Activated naive CD4-positive, alpha-beta T cell treated with anti-CD3 and anti-CD28 coated beads for 36 hours (primary cell): Measurements from ENCODE around the gene NHEJ1. TPM values are rescaled to one million over a fixed set of nuclear protein-coding genes. Genes with fewer than 3 reads are reported as not detected.
A peak's percentile ranks its signal among the peaks of the same experiment; 100 is the strongest.

Experiments
- CTCF ChIA-PET: fragments of 350-600 bp; sonication (Branson Sonifier 250); formaldehyde crosslinking; loops from one replicate; lab custom pipeline; 2021; ENCODE audit warnings: antibody characterized with exemption; lab: Charles Lee
- DNase-seq: peaks from one replicate; pipeline ENCODE4 v3.0.0-alpha.2; 2020
- H3K27ac Mint-ChIP-seq: one replicate; pipeline ENCODE4 v1.8.0; 2021; ENCODE audit warnings: mild to moderate bottlenecking, mixed read lengths
- H3K27me3 Mint-ChIP-seq: one replicate; pipeline ENCODE4 v1.8.0; 2021; ENCODE audit warnings: low read depth, mixed read lengths
- H3K36me3 Mint-ChIP-seq: one replicate; pipeline ENCODE4 v1.8.0; 2021; ENCODE audit warnings: low read depth, mixed read lengths
- H3K4me1 Mint-ChIP-seq: one replicate; pipeline ENCODE4 v1.8.0; 2021; ENCODE audit warnings: low read depth, mixed read lengths
- H3K4me3 Mint-ChIP-seq: one replicate; pipeline ENCODE4 v1.8.0; 2021; ENCODE audit warnings: mild to moderate bottlenecking, moderate library complexity, mixed read lengths
- H3K9me3 Mint-ChIP-seq: one replicate; pipeline ENCODE4 v1.8.0; 2021; ENCODE audit warnings: mixed read lengths
- intact Hi-C: fragments of 100-400 bp; cut with micrococcal nuclease; formaldehyde crosslinking; loops from one replicate; pipeline ENCODE4 v1.15.1; 2023
- total RNA-seq, 2 experiments: library from RNA; stranded (reverse); gene quantifications; one replicate each; pipeline ENCODE4 v1.2.3, GENCODE V29; 2021

Gene NHEJ1
- total RNA-seq, 2 experiments from 2014 or later = 24.4 to 26.6 TPM

DNA sequence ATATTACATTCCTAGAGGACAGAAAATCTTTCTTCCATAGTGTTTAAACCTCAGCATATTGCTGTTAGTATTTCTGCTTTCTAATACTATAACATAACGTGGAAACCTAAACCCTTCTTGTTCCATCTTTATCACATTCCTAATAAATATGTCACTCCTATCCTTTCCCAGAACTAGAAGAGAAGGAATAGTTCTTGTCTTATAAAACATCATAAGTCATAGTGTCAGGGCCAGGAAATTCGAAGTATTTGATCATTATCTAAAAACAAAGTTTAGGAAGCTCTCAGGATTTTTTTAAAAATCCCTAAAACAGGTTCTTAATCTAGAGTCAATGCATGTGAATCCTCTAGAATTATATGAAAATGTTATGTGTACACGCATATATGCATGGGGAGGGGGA is 2.0 kb downstream of the NHEJ1 start:
- no peak overlapping the region for H3K4me3 Mint-ChIP-seq
- H3K27ac Mint-ChIP-seq = no peak overlapping the region
- CTCF ChIA-PET = interaction anchor here (0.5 to 10.8 kb wide), 22 partner anchors 8 to 295 kb away, joined by 3 to 118 read pairs (median 5); partner anchors contain the start of genes CNPPD1, DNAJB2, IHH and SLC23A3
- H3K4me1 Mint-ChIP-seq = peaks cover 13% of the 10 kb centered on the region
- intact Hi-C loops = loop anchor here (5.0 kb wide), 1 partner anchor 306 kb away; no protein-coding TSS in a partner anchor
- no peak for DNase-seq
- peaks cover 4% of the 10 kb centered on the region for H3K36me3 Mint-ChIP-seq
- H3K9me3 Mint-ChIP-seq = no peaks in the 10 kb centered on the region
- H3K27me3 Mint-ChIP-seq = no peaks in the 10 kb centered on the region

- DNase-seq = no peak
- no peaks in the 10 kb centered on the region for H3K27me3 Mint-ChIP-seq
- intact Hi-C loops = loop anchor here (5.0 kb wide), 1 partner anchor 306 kb away; no protein-coding TSS in a partner anchor
- H3K4me1 Mint-ChIP-seq = peaks cover 13% of the 10 kb centered on the region
- H3K9me3 Mint-ChIP-seq = no peaks in the 10 kb centered on the region
- peaks cover 5% of the 10 kb centered on the region for H3K36me3 Mint-ChIP-seq
- H3K27ac Mint-ChIP-seq = no peak overlapping the region
- CTCF ChIA-PET = interaction anchor here (0.6 to 10.8 kb wide), 17 partner anchors 8 to 295 kb away, joined by 3 to 118 read pairs (median 5); partner anchors contain the start of genes CNPPD1, DNAJB2, IHH and SLC23A3
- no peak overlapping the region for H3K4me3 Mint-ChIP-seq
These were observed 2.6 kb downstream of the NHEJ1 start for GRCh38 chr2:219158025-219158424.

- intact Hi-C loops = loop anchor here (5.0 kb wide), 1 partner anchor 305 kb away; no protein-coding TSS in a partner anchor
- Mint-ChIP-seq H3K4me3 (no peak overlapping the region), H3K27ac (no peak overlapping the region)
These were observed 3.2 kb downstream of the NHEJ1 start for GRCh38 chr2:219157396-219157795.

DNA sequence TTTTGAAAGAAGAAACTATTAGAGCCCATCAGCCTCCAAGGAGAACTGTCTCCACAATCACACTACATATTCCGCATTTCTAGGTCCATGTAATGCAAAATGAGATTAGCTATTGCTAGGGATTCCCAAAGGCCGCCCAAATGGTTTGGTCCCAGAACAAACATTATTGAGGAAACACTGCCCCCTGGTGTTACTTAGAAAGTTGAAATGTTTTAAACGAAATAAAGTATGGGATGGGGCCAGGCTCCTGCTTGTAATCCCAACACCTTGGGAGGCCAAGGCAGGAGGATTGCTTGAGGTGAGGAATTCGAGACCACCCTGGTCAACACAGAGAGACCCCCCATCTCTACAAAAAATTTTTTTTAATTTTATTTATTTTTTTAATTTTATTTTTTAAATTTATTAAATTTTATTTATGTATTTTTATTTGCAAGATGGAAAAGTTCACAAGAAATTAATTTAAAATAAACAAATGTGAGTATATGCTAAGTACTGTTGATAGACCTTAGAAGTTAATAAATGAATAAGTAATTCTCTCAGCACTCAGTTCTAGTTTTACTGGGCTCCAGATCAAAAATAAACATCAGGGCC is 5.5 kb downstream of the NHEJ1 start:
- Mint-ChIP-seq H3K27me3 (no peaks in the 10 kb centered on the region), H3K36me3 (peaks cover 5% of the 10 kb centered on the region), H3K9me3 (no peaks in the 10 kb centered on the region), H3K4me3 (no peak overlapping the region), H3K4me1 (peaks cover 7% of the 10 kb centered on the region), H3K27ac (no peak overlapping the region)
- intact Hi-C loops = loop anchor here (1.0 to 5.0 kb wide), 3 partner anchors 97 to 303 kb away; no protein-coding TSS in a partner anchor
- CTCF ChIA-PET = interaction anchor here (0.5 to 10.8 kb wide), 35 partner anchors 9 to 279 kb away, joined by 3 to 118 read pairs (median 4); partner anchors contain the start of genes CFAP65 and IHH
- DNase-seq = peak; percentile 40

More at GRCh38 chr2:219157396-219157795, 3.2 kb downstream of the NHEJ1 start:
- H3K36me3 Mint-ChIP-seq = peaks cover 5% of the 10 kb centered on the region
- CTCF ChIA-PET = interaction anchor here (0.6 to 10.8 kb wide), 17 partner anchors 8 to 198 kb away, joined by 3 to 118 read pairs (median 3); partner anchors contain the start of genes CNPPD1, IHH and SLC23A3
- peaks cover 13% of the 10 kb centered on the region for H3K4me1 Mint-ChIP-seq
- no peak for DNase-seq
- H3K27me3 Mint-ChIP-seq = no peaks in the 10 kb centered on the region
- no peaks in the 10 kb centered on the region for H3K9me3 Mint-ChIP-seq

DNA sequence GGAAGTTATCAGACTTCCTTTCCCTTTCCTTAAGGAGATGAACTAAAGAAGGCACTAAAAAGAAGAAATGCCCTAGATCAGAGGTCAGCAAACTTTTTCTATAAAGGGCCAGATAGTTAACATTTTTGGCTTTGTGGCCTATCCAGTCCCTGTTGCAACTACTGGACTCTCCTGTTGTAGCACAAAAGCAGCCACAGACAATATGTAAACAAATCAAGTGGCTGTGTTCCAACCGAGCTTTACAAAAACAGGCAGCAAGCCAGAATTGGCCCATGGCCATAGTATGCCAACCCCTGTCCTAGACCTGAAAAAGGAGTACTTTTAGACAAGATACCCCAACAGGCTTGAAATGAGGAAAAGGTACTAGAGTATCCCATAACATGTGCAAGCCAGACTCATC is 10.9 kb downstream of the NHEJ1 start:
- no peak for DNase-seq
- Mint-ChIP-seq H3K27me3 (no peaks in the 10 kb centered on the region), H3K4me3 (no peak overlapping the region), H3K9me3 (no peaks in the 10 kb centered on the region), H3K36me3 (peaks cover 20% of the 10 kb centered on the region), H3K4me1 (no peaks in the 10 kb centered on the region), H3K27ac (no peak overlapping the region)
- CTCF ChIA-PET = interaction anchor here (0.8 to 2.1 kb wide), 3 partner anchors 10 to 146 kb away, joined by 3 to 6 read pairs (median 4); partner anchors contain the start of gene NHEJ1
- intact Hi-C loops = no loop called here

GRCh38 chr2:219142329-219142728 is 18.3 kb downstream of the NHEJ1 start:
- intact Hi-C loops = no loop called here
- no peak for DNase-seq
- Mint-ChIP-seq H3K9me3 (no peaks in the 10 kb centered on the region), H3K36me3 (peaks cover 36% of the 10 kb centered on the region), H3K4me3 (no peak overlapping the region), H3K4me1 (no peaks in the 10 kb centered on the region), H3K27ac (no peak overlapping the region), H3K27me3 (no peaks in the 10 kb centered on the region)
- CTCF ChIA-PET = interaction anchor here (0.7 to 1.8 kb wide), 4 partner anchors 21 to 211 kb away, joined by 3 to 4 read pairs (median 3); no protein-coding TSS in a partner anchor

DNA sequence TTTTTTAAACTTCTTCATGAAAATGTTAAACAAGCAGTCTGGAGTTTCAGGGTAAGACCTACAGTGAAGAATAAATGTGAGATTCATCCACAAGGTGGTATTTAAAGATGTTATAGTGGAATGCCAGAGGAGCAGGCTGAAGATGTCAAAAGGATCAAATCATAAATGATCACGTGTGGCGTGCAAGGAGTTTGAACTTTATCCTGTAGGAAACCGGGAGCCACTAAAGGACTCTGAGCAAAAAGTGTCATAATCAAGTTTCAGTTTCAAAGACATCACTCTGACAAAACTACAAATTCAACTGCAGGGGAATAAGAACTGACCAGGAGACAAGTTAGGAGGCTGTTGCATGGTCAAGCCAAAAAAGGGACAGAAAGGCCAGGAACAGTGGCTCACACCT is 19.9 kb downstream of the NHEJ1 start:
- intact Hi-C loops = no loop called here
- Mint-ChIP-seq H3K9me3 (no peaks in the 10 kb centered on the region), H3K36me3 (peaks cover 29% of the 10 kb centered on the region), H3K27ac (no peak overlapping the region), H3K4me3 (no peak overlapping the region), H3K27me3 (no peaks in the 10 kb centered on the region), H3K4me1 (no peaks in the 10 kb centered on the region)
- CTCF ChIA-PET = interaction anchor here (1.1 kb wide), 1 partner anchor 11 kb away, joined by 4 read pairs; no protein-coding TSS in a partner anchor
- DNase-seq = no peak

- Mint-ChIP-seq H3K9me3 (no peaks in the 10 kb centered on the region), H3K4me3 (no peak overlapping the region), H3K36me3 (peaks cover 3% of the 10 kb centered on the region), H3K27me3 (no peaks in the 10 kb centered on the region), H3K4me1 (no peaks in the 10 kb centered on the region), H3K27ac (no peak overlapping the region)
- intact Hi-C loops = no loop called here
- CTCF ChIA-PET = interaction anchor here (0.7 to 1.3 kb wide), 4 partner anchors 13 to 161 kb away, joined by 3 to 4 read pairs (median 4); no protein-coding TSS in a partner anchor
- DNase-seq = no peak
These were observed 26.6 kb downstream of the NHEJ1 start for GRCh38 chr2:219133976-219134375.

DNA sequence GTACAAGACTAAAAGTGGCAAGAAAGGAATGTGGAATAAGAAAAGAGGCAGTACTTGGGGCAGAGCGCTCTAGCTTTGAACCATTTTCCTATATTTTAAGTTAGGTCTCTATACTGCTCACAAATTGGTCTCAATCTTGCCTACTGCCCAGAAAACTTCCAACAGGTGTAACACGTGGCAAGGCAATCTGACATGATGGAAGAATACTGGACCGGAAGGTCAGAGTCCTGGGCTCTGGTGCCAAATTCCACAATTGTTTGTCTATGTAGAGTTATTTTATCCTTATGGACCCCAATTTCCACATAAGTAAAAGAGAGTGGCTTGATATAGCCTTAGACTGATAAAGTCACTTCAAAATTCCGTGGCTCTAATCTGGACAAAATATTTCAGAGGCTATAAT is 28.9 kb downstream of the NHEJ1 start:
- Mint-ChIP-seq H3K4me3 (no peak overlapping the region), H3K4me1 (no peaks in the 10 kb centered on the region), H3K36me3 (peaks cover 2% of the 10 kb centered on the region), H3K9me3 (no peaks in the 10 kb centered on the region), H3K27ac (no peak overlapping the region), H3K27me3 (no peaks in the 10 kb centered on the region)
- intact Hi-C loops = no loop called here
- DNase-seq = no peak
- CTCF ChIA-PET = interaction anchor here (0.8 to 1.4 kb wide), 3 partner anchors 12 to 152 kb away, joined by 3 to 4 read pairs (median 4); no protein-coding TSS in a partner anchor

GRCh38 chr2:219131327-219131726 is 29.3 kb downstream of the NHEJ1 start:
- CTCF ChIA-PET = interaction anchor here (1.1 to 4.2 kb wide), 3 partner anchors 12 to 151 kb away, joined by 3 to 19 read pairs (median 4); no protein-coding TSS in a partner anchor
- intact Hi-C loops = no loop called here
- peaks cover 2% of the 10 kb centered on the region for H3K36me3 Mint-ChIP-seq
- no peaks in the 10 kb centered on the region for H3K9me3 Mint-ChIP-seq
- no peaks in the 10 kb centered on the region for H3K27me3 Mint-ChIP-seq
- DNase-seq = no peak
- H3K4me3 Mint-ChIP-seq = no peak overlapping the region
- no peaks in the 10 kb centered on the region for H3K4me1 Mint-ChIP-seq
- no peak overlapping the region for H3K27ac Mint-ChIP-seq

GRCh38 chr2:219129589-219129988 is 31.0 kb downstream of the NHEJ1 start:
- CTCF ChIA-PET = interaction anchor here (0.7 to 4.2 kb wide), 3 partner anchors 10 to 27 kb away, joined by 3 to 19 read pairs (median 4); no protein-coding TSS in a partner anchor
- H3K27ac Mint-ChIP-seq = no peak overlapping the region

DNA sequence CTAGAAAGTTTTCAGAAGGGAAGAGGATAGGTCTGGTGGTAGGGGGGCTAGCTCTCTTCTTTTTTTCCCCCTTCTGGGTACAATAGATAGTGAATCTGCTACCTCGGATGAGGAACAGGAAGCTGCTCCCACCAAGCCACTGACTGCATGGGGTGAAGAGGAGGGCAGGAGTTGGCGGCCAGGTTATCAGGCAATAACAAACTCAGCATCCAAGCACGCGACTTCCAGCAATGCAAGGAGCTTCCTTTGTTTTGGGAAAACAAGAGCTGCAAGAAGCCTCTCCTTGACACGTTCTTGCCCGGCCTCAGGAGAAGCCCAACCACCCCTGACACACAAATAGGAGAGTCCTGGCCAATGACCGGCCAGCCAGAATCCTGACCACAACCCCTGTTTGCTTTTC is 32.2 kb downstream of the NHEJ1 start:
- DNase-seq = no peak
- H3K36me3 Mint-ChIP-seq = peaks cover 2% of the 10 kb centered on the region
- H3K27me3 Mint-ChIP-seq = no peaks in the 10 kb centered on the region
- no peaks in the 10 kb centered on the region for H3K9me3 Mint-ChIP-seq
- peaks cover 11% of the 10 kb centered on the region for H3K4me1 Mint-ChIP-seq
- H3K4me3 Mint-ChIP-seq = no peak overlapping the region
- intact Hi-C loops = no loop called here
- CTCF ChIA-PET = interaction anchor here (1.1 to 4.2 kb wide), 2 partner anchors 9 to 26 kb away, joined by 3 to 19 read pairs; no protein-coding TSS in a partner anchor
- no peak overlapping the region for H3K27ac Mint-ChIP-seq

More at GRCh38 chr2:219129589-219129988, 31.0 kb downstream of the NHEJ1 start:
- Mint-ChIP-seq H3K27me3 (no peaks in the 10 kb centered on the region), H3K9me3 (no peaks in the 10 kb centered on the region), H3K4me1 (peaks cover 6% of the 10 kb centered on the region), H3K36me3 (peaks cover 2% of the 10 kb centered on the region), H3K4me3 (no peak overlapping the region)
- intact Hi-C loops = no loop called here
- no peak for DNase-seq
